GM12892 (cell line): ENCODE data around the gene IPO11.

Source experiments
- POLR2AphosphoS5 ChIP-seq: IDR thresholded peaks from 2 replicates; pipeline ENCODE4 v1.6.1; 2011; ENCODE audit warnings: low read depth, low read length, control low read depth
- TAF1 ChIP-seq: IDR thresholded peaks from 2 replicates; pipeline ENCODE4 v1.6.1; 2011; ENCODE audit warnings: low read depth, mild to moderate bottlenecking, control low read depth, low read length, borderline replicate concordance

DNA sequence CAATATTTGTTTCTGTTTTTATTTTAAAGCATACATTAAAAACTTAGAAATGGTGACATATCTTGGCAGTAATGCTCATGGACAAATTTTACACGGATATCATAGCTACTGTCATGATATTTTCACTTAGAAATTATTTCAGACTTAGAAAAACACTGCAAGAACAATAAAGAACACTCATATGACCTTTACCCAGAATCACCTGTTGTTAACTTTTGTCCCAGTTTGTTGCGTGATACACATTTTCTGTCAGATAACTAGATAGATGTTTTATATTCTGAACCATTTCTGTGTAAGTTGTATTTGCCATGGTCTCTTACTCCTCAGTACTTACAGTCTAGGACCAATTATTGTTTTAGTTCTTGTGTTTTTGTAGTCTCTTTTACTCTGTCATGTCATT is 162.5 kb downstream of the IPO11 start:
- no peak for TF ChIP-seq TAF1
- no peak for TF ChIP-seq POLR2AphosphoS5
